Vagina (tissue), 2 donors: ENCODE measurements around the gene RASGRP1. TPM values are rescaled to one million over a fixed set of nuclear protein-coding genes. Genes with fewer than 3 reads are reported as not detected.

ENCODE experiments used
- DNase-seq, 2 donors: peaks; one replicate each; pipeline ENCODE4 v3.0.0-alpha.2; 2017; ENCODE audit errors: extremely low spot score in 2 of 2
- H3K27ac ChIP-seq: fragments of 200-600 bp; sonication (generic); one replicate; pipeline ENCODE4 v1.5.1; 2019
- H3K27me3 ChIP-seq: fragments of 200-600 bp; sonication (generic); one replicate; pipeline ENCODE4 v1.5.1; 2019
- H3K36me3 ChIP-seq, 2 donors: fragments of 200-600 bp; sonication (generic); one replicate each; pipeline ENCODE4 v1.5.1; 2017 to 2019
- H3K4me1 ChIP-seq: fragments of 200-600 bp; sonication (generic); one replicate; pipeline ENCODE4 v1.5.1; 2019
- H3K4me3 ChIP-seq, 2 donors: fragments of 200-600 bp; sonication (generic); 1 replicate in 1 of 2; 2 replicates in 1 of 2; pipeline ENCODE4 v1.5.1; 2016 to 2019
- H3K9me3 ChIP-seq: fragments of 200-600 bp; sonication (generic); one replicate; pipeline ENCODE4 v1.5.1; 2019
- CTCF ChIP-seq, 3 experiments: fragments of 450-650 bp in 2 of 3; fragments of 200-600 bp in 1 of 3; sonication (generic) in 1 of 3; IDR thresholded peaks; one replicate each; pipeline ENCODE4 v1.5.1; 2017 to 2019; ENCODE audit warnings: antibody characterized with exemption in 3 of 3, mild to moderate bottlenecking in 2 of 3, moderate library complexity in 2 of 3
- POLR2A ChIP-seq, 2 donors: fragments of 450-650 bp; IDR thresholded peaks; one replicate each; pipeline ENCODE4 v1.6.1; 2017; ENCODE audit warnings: antibody characterized with exemption in 2 of 2, mild to moderate bottlenecking in 2 of 2, moderate library complexity in 2 of 2
- POLR2AphosphoS5 ChIP-seq, 2 donors: sonication (generic); formaldehyde crosslinking; IDR thresholded peaks; one replicate each; pipeline ENCODE4 v1.9.0; 2017; ENCODE audit warnings: antibody characterized with exemption in 2 of 2, mild to moderate bottlenecking in 2 of 2, low read depth in 1 of 2; ENCODE audit not compliant: insufficient read depth in 1 of 2
- intact Hi-C: fragments of 100-400 bp; cut with DNase I; formaldehyde crosslinking; loops from one replicate; pipeline ENCODE4 v1.15.1; 2023
- total RNA-seq: library from RNA; depleted of rRNA; stranded (reverse); fragments of >200 nt; gene quantifications from one replicate; pipeline ENCODE4 v1.2.3, GENCODE V29; 2016

Gene RASGRP1
- total RNA-seq, 1 donor from 2014 or later, result 8.8 TPM

GRCh38 chr15:38479756-38480155, 84.9 kb downstream of the RASGRP1 start:
- Histone ChIP-seq H3K4me1 (no peaks in the 10 kb centered on the region), H3K36me3 (peaks cover 0 to 23% of the 10 kb centered on the region in 2 donors), H3K4me3 (no peak overlapping the region), H3K9me3 (no peaks in the 10 kb centered on the region), H3K27ac (no peak overlapping the region), H3K27me3 (no peaks in the 10 kb centered on the region)
- no peak for DNase-seq
- TF ChIP-seq POLR2AphosphoS5 (IDR thresholded peaks at IDR 0.05; ENCODE audit: insufficient read depth in 1 of 2, low read depth in 1 of 2), result no peak
- no peak for TF ChIP-seq POLR2A (IDR thresholded peaks at IDR 0.05)
- no peak for TF ChIP-seq CTCF (IDR thresholded peaks at IDR 0.05)
- intact Hi-C loops, result no loop called here

GRCh38 chr15:38479266-38479665, 85.3 kb downstream of the RASGRP1 start:
- Histone ChIP-seq H3K4me3 (no peak overlapping the region), H3K4me1 (no peaks in the 10 kb centered on the region), H3K36me3 (peaks cover 0 to 28% of the 10 kb centered on the region in 2 donors), H3K9me3 (no peaks in the 10 kb centered on the region), H3K27me3 (no peaks in the 10 kb centered on the region), H3K27ac (no peak overlapping the region)
- intact Hi-C loops, result no loop called here
- no peak for TF ChIP-seq POLR2AphosphoS5 (IDR thresholded peaks at IDR 0.05; ENCODE audit: insufficient read depth in 1 of 2, low read depth in 1 of 2)
- TF ChIP-seq POLR2A (IDR thresholded peaks at IDR 0.05), result no peak
- no peak for TF ChIP-seq CTCF (IDR thresholded peaks at IDR 0.05)
- DNase-seq, result no peak

GRCh38 chr15:38477637-38478036, 87.0 kb downstream of the RASGRP1 start:
- H3K4me3 ChIP-seq, result no peak overlapping the region
- DNase-seq, result no peak
- H3K4me1 ChIP-seq, result no peaks in the 10 kb centered on the region
- no peaks in the 10 kb centered on the region for H3K9me3 ChIP-seq
- H3K27ac ChIP-seq, result no peak overlapping the region
- TF ChIP-seq CTCF (IDR thresholded peaks at IDR 0.05) (no peak), POLR2AphosphoS5 (IDR thresholded peaks at IDR 0.05; ENCODE audit: insufficient read depth in 1 of 2, low read depth in 1 of 2) (no peak), POLR2A (IDR thresholded peaks at IDR 0.05) (no peak)
- intact Hi-C loops, result no loop called here
- peaks cover 0 to 34% of the 10 kb centered on the region in 2 donors for H3K36me3 ChIP-seq
- no peaks in the 10 kb centered on the region for H3K27me3 ChIP-seq

GRCh38 chr15:38476120-38476519, 88.5 kb downstream of the RASGRP1 start:
- H3K27me3 ChIP-seq, result no peaks in the 10 kb centered on the region
- H3K4me1 ChIP-seq, result no peaks in the 10 kb centered on the region
- no peak overlapping the region for H3K27ac ChIP-seq
- intact Hi-C loops, result no loop called here
- TF ChIP-seq CTCF (IDR thresholded peaks at IDR 0.05) (no peak), POLR2AphosphoS5 (IDR thresholded peaks at IDR 0.05; ENCODE audit: insufficient read depth in 1 of 2, low read depth in 1 of 2) (no peak), POLR2A (IDR thresholded peaks at IDR 0.05) (no peak)
- no peaks in the 10 kb centered on the region for H3K9me3 ChIP-seq
- H3K4me3 ChIP-seq, result no peak overlapping the region
- peaks cover 0 to 45% of the 10 kb centered on the region in 2 donors for H3K36me3 ChIP-seq
- DNase-seq, result no peak

GRCh38 chr15:38475361-38475760, 89.3 kb downstream of the RASGRP1 start:
- no peak overlapping the region for H3K4me3 ChIP-seq
- H3K27ac ChIP-seq, result no peak overlapping the region
- DNase-seq, result no peak
- no peaks in the 10 kb centered on the region for H3K9me3 ChIP-seq
- no peaks in the 10 kb centered on the region for H3K4me1 ChIP-seq
- peaks cover 0 to 45% of the 10 kb centered on the region in 2 donors for H3K36me3 ChIP-seq
- intact Hi-C loops, result no loop called here
- H3K27me3 ChIP-seq, result no peaks in the 10 kb centered on the region
- TF ChIP-seq CTCF (IDR thresholded peaks at IDR 0.05) (no peak), POLR2A (IDR thresholded peaks at IDR 0.05) (no peak), POLR2AphosphoS5 (IDR thresholded peaks at IDR 0.05; ENCODE audit: insufficient read depth in 1 of 2, low read depth in 1 of 2) (no peak)
